GM13977 (cell line): Measurements from ENCODE around the gene TTLL5.

ENCODE experiments used
- DNase-seq: peaks from one replicate; pipeline ENCODE4 v3.0.0; 2012; ENCODE audit warnings: low spot score
- in situ Hi-C: fragments of 300-500 bp; cut with MboI; formaldehyde crosslinking; loops from one replicate; pipeline ENCODE4 v1.12.0; 2022; ENCODE audit warnings: low sequenced_read_pairs, low pct_unique_long_range_greater_than_20kb, mixed read lengths, inconsistent platforms; ENCODE audit not compliant: unreplicated experiment
- TF ChIP-seq, protein P1 (sequence below): IDR thresholded peaks from 2 replicates; pipeline ENCODE4 v1.5.1; 2012; ENCODE audit warnings: mild to moderate bottlenecking, control low read depth; ENCODE audit not compliant: insufficient read depth; ENCODE audit errors: extremely low read depth, missing control alignments

Gene TTLL5

DNA sequence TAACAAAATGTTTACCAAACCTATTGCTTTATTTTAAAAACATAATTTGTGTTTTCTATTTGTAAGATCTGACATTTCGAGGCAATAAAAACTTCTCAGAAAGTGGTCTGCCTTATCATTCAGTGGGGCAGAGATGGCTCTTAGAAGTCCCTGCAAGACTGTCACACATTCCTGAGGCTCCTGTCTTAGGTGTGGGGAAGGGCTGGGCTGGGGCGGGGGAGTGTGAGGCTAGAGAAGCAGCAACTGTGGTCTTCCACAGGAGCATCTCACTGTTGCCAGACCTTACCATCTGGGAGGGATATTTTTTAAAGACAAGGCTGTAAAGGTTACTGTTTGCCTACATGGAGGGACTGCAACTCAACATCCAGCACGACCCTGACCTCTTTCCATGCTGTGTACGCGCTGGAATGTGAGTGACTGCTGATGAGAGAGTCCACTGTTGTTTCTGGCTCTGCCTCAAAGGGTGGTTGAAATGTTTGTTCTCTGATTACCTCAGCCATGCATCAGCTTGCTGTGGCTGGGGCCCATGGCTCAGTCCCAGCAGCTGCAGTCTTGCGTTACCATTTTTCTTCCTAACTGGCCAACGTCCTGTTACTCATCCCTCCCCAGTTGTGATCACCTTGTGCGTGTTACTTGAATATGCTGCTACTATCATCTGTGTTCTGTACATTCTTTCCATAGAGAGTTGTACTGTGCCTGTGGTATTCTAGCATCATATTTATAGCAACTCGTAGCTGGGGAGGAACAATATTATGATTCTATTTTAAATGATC, 12.8 kb upstream of the TTLL5 start:
- in situ Hi-C loops: loop anchor here (5.0 kb wide), 1 partner anchor 71 kb away; the partner anchor contains the start of gene FLVCR2
- TF ChIP-seq, protein P1, sequence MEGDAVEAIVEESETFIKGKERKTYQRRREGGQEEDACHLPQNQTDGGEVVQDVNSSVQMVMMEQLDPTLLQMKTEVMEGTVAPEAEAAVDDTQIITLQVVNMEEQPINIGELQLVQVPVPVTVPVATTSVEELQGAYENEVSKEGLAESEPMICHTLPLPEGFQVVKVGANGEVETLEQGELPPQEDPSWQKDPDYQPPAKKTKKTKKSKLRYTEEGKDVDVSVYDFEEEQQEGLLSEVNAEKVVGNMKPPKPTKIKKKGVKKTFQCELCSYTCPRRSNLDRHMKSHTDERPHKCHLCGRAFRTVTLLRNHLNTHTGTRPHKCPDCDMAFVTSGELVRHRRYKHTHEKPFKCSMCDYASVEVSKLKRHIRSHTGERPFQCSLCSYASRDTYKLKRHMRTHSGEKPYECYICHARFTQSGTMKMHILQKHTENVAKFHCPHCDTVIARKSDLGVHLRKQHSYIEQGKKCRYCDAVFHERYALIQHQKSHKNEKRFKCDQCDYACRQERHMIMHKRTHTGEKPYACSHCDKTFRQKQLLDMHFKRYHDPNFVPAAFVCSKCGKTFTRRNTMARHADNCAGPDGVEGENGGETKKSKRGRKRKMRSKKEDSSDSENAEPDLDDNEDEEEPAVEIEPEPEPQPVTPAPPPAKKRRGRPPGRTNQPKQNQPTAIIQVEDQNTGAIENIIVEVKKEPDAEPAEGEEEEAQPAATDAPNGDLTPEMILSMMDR: no peak
- no peak for DNase-seq

DNA sequence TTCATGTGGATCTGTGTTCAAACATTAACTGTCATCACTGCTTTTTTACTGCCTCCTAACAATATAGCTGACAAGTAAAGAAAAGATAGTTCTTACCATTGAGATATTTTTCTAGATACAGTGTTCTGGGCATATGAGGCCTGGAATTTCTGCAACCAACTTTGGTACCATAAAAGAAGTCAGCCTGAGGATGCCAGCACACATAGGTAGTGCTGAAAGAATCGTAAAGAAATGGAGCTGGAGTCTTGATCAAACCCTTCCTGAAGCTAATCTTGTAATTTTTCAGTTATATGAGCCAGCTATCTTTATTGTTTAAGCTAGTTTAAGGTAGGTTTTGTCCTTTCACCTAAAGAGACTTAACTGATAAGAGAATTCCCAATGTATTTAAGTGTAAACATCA, 11.7 kb upstream of the TTLL5 start:
- TF ChIP-seq, protein P1: no peak
- in situ Hi-C loops: loop anchor here (5.0 kb wide), 1 partner anchor 72 kb away; the partner anchor contains the start of gene FLVCR2
- DNase-seq: no peak

DNA sequence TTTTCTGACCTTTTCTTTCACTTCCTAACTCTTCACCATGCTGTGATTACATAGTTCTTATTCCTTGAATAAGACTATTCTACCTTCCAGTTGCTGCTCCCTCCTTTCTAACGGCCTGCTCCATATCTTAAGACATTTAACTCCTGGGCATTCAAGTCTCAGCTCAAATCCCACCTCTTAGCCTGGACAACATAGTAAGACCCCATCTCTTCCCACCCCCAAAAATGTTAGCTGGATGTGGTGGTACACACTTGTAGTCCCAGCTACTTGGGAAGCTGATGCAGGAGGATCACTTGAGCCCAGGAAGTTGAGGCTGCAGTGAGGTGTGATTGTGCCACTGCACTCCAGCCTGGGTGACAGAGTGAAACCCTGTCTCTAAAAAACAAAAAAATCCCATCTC, 11.3 kb upstream of the TTLL5 start:
- DNase-seq: no peak
- TF ChIP-seq, protein P1: no peak
- in situ Hi-C loops: loop anchor here (5.0 to 10.0 kb wide), 2 partner anchors 72 to 345 kb away; partner anchors contain the start of gene FLVCR2

DNA sequence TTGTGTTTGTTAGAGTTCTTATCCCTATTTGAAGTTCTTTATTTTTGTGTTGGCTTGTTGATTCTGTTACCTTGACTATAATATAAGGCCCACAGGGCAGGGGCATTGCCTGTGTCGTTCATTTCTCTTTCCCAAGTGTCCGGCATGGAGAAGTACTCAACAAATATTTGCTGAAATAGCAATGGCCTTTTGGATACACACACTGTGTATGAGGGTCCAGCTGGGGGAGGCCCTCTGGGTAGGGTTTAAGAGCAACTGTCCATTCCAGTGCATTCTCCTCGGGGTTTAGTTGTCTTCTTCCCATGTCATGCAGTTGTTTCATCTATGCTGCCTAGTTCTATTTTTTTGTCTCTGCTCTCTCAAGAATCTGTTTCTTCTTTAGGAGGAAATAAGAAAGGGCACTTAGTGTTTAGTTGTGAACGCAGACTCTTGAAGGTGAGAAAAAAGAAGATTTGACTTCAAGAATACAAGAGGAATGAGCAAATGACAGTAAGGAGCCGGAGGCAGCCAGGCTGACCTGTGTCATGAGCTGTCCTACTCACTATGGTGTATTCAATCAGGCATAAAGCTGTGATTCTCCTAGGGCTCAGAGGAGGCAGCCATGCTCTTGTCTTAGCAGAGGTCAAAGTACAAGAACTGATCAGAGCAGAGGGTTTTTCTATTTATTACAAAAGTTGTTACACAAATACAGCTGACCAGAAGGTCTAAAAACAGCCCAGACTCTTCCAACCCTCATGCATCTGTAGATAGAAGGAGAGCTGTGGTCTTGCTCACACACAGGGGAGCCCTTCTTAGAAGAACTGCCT, 10.6 kb upstream of the TTLL5 start:
- TF ChIP-seq, protein P1: no peak
- DNase-seq: no peak
- in situ Hi-C loops: loop anchor here (10.0 kb wide), 1 partner anchor 346 kb away; no protein-coding TSS in a partner anchor

DNA sequence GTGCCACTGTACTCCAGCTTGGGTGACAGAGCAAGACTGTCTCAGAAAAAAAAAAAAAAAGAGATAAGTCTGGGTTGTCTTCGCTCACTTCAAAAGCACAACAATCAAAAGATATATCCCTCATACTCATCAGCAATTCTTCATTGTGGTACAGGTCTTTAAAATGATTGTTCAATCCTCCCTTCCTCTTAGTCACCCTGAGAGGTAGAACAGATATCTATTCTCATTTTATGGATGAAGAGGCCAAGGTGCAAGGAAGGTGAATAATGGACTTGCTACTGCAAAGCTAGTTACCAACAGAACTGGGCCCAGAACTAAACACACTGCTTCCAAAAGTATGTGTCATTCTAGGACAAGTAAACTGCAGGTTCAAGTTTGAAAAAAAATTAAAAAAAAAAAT, 7.5 kb upstream of the TTLL5 start:
- TF ChIP-seq, protein P1: no peak
- in situ Hi-C loops: loop anchor here (10.0 kb wide), 1 partner anchor 349 kb away; no protein-coding TSS in a partner anchor
- DNase-seq: no peak

DNA sequence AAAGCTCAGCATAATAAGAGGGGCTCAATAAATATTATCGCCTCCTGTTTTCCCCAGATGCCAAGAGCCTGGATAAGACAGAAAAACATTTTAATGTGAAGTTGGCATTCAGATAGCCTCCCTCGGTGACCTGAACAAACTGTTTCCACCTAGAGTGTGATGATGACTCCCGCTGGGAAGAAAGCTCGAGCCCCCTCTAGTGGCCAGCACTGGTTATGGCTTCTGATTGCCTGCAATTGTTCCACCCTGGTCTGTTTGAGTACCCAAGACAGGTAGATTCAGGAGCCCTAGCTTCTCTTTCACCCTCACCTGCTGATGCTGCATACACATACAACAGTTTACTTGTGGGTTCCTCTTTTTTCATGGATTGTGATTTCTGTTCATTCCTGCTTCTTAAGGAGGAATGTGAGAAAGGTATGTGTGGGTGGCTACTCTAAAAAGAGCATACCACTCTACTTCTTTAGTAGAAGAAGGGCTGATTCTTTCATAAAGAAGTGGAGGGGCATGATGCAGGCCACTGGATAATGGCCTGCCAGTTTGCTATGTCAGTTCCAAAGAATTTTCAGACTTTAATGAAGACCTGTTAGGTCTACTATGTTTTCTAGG, 6.8 kb upstream of the TTLL5 start:
- in situ Hi-C loops: loop anchor here (10.0 kb wide), 1 partner anchor 349 kb away; no protein-coding TSS in a partner anchor
- DNase-seq: peak; percentile 71
- TF ChIP-seq, protein P1: peak; percentile 93
